GM10847 (cell line): ENCODE measurements around the gene SLC25A28.

ENCODE experiments used
- POLR2A ChIP-seq: IDR thresholded peaks from 2 replicates; pipeline ENCODE4 v1.6.1; 2011; ENCODE audit not compliant: insufficient read length; ENCODE audit errors: extremely low read depth

Gene SLC25A28

GRCh38 chr10:99610221-99610620, 10.0 kb downstream of the SLC25A28 start:
- no peak for TF ChIP-seq POLR2A

DNA sequence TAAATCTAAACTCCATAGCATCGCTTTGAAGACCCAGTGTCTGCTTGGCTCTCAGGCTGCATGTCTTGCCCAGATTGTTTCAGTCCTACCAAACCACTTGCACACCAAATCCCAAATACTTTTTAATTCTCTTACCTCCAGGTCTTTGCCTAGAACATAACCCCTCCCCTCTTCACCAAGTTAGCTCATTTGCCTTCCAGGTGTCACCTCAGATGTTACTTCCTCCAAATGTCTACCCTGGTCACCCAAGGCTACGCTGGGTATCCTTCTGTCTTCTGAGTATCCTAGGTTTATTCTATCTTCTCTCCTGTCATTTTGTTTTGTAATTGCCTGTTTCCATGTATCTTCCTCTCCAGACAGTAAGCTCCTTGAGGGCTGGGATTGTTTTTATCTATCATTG, 11.1 kb downstream of the SLC25A28 start:
- no peak for TF ChIP-seq POLR2A

DNA sequence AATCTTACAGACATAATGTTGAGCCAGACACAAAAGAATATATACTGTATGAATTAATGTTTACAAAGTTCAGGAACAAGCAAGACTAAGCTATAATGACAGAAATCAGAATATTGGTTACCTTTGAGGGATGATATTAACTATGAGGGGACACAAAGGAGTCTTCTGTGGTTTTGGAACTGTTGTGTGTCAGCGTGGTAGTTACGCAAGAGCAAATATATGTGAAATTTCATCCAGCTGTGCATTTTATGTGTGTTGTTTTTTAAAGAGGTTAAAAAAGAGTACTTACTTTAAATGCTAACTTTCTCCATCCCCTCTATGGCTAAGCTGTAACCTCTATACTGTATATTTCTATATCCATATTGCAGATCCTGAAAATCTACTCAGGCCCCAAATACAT, 14.9 kb downstream of the SLC25A28 start:
- TF ChIP-seq POLR2A = no peak

GRCh38 chr10:99604862-99605261, 15.4 kb downstream of the SLC25A28 start:
- TF ChIP-seq POLR2A = no peak

GRCh38 chr10:99598781-99599509, 21.3 kb downstream of the SLC25A28 start:
- TF ChIP-seq POLR2A = no peak

DNA sequence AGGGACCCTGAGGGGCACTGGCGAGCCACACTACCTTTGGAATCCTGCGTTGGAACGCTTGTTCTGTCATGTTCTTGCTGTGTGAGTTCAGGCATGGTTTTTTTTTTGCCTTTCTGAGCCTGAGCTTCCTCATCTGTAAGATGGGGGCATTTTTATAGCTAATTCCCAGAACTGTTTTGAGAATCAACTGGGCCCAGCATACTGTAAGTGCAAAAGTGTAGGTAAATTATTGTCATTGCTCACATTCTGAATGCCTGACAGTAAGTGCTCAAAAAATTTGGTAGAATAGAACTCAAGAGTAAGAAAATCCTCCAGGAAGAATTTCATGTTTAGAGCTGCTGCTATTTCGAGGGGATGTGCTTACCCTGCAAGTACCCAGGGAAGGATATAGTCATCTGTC, 22.2 kb downstream of the SLC25A28 start:
- TF ChIP-seq POLR2A = no peak

GRCh38 chr10:99595770-99596465, 24.3 kb downstream of the SLC25A28 start:
- no peak for TF ChIP-seq POLR2A

GRCh38 chr10:99595236-99595635, 25.0 kb downstream of the SLC25A28 start:
- TF ChIP-seq POLR2A = no peak

DNA sequence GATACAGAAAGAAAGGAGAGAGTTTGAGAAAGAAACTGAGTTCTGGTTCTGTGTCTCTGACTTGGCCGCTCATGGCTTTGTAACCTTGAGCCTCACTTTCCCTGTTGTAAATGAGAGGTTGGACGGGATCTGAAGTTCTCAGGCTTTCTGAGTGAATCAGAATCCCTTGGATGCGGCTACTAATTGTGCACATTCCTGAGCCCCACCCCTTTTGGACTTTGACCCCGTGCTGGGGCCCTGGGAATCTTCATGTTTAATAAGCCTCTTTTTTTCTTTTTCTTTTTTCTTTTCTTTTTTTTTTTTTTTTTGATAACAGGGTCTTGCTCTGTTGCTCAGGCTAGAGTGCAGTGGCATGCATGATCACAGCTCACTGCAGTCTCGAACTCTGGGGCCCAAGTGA, 26.9 kb downstream of the SLC25A28 start:
- TF ChIP-seq POLR2A = no peak

DNA sequence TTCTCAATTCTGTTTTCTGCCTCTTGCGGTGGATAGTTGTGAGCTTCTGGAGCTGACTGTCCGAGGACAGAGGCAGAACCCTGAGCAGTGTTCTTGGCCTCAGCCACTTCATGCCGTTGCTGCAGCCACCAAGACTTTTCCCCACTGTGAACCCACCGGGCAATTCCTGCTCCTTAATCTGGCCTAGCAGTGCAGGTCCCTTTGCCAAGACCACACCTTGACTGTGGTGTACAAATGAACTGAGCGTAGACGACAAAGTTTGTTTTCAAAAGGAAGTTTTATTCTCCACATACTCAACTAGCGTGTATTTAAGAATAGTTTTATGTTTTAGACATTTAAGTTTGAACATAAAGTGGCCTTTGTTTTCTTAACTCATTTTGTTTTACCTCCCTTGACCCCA, 29.4 kb downstream of the SLC25A28 start:
- TF ChIP-seq POLR2A = no peak

GRCh38 chr10:99583687-99584086, 36.6 kb downstream of the SLC25A28 start:
- no peak for TF ChIP-seq POLR2A

GRCh38 chr10:99582255-99582770, 37.9 kb downstream of the SLC25A28 start:
- TF ChIP-seq POLR2A = no peak

DNA sequence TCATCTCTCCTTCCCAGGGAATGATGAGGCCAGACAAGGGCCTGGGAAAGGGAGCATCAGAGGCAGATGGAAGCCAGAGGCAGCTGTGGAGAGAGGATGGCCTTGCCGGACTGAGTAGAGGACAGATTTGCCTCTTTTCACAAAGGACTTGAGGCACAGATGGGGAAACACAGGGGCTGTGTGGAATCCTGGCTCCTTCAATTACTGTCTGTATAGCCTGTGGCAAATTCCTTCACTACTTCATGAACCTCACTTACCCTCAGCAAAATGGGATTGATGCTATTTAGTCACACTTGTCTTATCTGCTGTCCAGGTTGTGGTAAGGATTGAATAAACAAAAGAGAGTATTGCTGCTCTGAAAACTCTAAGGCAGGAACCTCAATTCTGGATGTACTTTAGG, 40.3 kb downstream of the SLC25A28 start:
- TF ChIP-seq POLR2A = no peak

DNA sequence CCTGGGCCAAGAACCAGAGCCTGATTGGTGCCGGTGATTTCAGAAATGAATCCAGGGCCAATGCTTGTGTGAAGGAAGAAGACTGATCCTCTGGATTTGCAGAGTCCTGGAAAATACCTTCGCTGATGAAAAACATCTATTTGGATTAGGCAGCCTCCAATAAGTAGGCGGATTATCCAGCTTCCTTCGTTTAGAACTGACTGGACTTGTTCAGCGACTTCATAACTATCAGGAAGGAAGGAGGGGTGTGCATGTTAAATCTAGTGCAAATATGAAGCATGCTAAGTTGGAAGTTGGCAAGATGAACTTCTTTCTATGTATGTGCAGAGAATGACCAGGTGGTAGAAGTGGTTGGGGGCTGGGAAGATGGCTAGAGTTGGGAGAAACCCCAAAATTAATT, 46.4 kb downstream of the SLC25A28 start:
- TF ChIP-seq POLR2A = no peak

DNA sequence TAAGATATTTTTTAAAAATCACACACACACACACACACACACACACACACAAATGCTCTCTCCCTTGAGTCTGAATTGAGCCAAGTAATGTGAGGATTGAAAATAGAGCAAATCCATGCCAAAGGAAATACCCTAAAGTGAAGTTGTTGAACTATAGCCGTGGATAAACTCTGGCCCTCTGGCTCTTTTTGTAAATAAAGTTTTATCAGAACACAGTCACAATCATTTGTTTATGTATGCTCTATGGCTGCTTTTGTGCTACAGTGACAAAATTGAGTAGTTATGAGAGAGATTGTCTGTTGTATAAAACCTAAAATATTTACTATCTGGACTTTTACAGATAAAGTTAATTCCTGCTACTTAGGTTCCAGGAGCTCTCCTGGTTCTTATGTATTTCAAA, 48.4 kb downstream of the SLC25A28 start:
- TF ChIP-seq POLR2A = no peak

DNA sequence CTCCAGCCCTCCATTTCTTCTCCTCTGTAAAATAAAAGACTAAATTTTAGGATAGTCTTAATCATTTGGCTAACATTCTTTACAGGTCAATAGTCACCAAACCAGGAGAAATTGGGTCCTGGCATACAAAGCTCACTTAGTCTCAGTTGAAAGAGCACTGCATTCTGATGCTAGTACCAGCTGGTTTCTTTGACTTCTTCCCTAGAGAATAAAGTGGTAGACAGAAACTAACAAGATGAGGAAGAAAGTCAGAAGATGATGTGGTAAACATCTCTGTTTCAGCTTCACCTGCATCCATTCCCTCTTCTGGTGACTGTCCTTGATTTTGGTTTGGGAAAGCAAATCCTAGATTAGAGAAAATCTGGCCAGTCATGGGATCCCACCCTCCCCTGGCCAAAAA, 50.3 kb downstream of the SLC25A28 start:
- no peak for TF ChIP-seq POLR2A

DNA sequence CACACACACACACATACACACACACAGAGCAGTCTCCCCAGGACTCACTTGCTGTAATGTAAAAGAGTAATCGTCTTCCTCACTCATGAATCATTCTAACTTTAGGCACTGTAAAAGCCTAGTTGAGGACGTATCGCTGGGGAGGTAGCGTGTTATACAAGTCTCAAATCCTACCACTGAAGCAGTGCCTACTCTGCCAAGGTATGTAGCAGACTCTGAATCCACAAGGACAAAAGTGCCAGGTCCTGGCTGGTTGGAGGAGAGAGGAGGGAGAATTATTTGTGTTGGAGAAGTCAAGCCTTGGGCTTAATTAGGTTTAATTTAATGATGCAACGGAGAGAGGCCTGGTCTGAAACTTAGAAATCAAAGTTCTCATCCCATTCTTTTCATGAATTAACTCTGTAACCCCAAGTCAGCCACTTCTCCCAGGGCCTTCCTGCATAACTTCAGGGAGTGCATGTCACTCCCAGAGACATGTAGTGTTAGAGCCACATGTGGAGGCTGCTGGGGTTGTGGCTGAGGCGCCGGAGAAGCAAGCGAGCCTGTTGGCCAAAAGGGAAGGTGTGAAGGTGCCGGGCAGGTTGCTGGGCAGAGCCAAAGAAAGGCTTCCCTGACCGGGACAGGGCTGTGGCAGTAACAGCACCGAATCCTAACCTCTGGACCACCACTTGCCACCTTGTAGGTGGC, 50.8 kb downstream of the SLC25A28 start:
- TF ChIP-seq POLR2A = no peak

GRCh38 chr10:99565166-99565565, 55.1 kb downstream of the SLC25A28 start:
- TF ChIP-seq POLR2A = no peak
